ENCODE measurements around the gene PRAMEF12.

DNA sequence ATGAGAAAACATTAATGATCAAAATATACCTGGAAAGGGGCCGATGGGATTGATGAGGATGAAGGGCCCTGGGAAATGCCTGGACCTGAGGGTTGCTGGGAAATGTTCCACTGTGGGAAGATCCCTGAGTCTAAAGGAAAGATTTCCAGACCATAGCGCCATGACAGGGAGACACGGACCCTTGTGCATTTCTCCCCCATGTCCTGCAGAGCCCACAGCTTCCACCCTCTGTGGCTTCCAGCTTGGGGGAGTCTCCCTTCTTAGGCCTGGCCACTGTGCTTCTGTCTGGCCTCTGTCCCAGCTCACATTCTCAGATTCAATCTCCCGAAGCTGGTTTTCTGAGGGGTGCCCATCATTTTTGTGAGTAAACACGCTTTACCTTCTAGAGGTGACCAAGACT lies 1.0 kb upstream of the PRAMEF12 start:
- TF ChIP-seq, protein P1, sequence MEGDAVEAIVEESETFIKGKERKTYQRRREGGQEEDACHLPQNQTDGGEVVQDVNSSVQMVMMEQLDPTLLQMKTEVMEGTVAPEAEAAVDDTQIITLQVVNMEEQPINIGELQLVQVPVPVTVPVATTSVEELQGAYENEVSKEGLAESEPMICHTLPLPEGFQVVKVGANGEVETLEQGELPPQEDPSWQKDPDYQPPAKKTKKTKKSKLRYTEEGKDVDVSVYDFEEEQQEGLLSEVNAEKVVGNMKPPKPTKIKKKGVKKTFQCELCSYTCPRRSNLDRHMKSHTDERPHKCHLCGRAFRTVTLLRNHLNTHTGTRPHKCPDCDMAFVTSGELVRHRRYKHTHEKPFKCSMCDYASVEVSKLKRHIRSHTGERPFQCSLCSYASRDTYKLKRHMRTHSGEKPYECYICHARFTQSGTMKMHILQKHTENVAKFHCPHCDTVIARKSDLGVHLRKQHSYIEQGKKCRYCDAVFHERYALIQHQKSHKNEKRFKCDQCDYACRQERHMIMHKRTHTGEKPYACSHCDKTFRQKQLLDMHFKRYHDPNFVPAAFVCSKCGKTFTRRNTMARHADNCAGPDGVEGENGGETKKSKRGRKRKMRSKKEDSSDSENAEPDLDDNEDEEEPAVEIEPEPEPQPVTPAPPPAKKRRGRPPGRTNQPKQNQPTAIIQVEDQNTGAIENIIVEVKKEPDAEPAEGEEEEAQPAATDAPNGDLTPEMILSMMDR (IDR thresholded peaks at IDR 0.05): no peak
- no peak for TF ChIP-seq POLR2A (IDR thresholded peaks at IDR 0.05)
- TF ChIP-seq POLR2AphosphoS5 (IDR thresholded peaks at IDR 0.05; ENCODE audit: insufficient read depth in 1 of 2, low read depth in 1 of 2): no peak
